ENCODE results near the gene TECPR2. TPM values are rescaled to one million over a fixed set of nuclear protein-coding genes. Genes with fewer than 3 reads are reported as not detected.

TECPR2 gene
- total and polyA plus RNA-seq, 2 of the 13 experiments (the other 11 are each of a cell fraction or from before 2014, with no cell fraction given), result 3.5 to 5.7 TPM

DNA sequence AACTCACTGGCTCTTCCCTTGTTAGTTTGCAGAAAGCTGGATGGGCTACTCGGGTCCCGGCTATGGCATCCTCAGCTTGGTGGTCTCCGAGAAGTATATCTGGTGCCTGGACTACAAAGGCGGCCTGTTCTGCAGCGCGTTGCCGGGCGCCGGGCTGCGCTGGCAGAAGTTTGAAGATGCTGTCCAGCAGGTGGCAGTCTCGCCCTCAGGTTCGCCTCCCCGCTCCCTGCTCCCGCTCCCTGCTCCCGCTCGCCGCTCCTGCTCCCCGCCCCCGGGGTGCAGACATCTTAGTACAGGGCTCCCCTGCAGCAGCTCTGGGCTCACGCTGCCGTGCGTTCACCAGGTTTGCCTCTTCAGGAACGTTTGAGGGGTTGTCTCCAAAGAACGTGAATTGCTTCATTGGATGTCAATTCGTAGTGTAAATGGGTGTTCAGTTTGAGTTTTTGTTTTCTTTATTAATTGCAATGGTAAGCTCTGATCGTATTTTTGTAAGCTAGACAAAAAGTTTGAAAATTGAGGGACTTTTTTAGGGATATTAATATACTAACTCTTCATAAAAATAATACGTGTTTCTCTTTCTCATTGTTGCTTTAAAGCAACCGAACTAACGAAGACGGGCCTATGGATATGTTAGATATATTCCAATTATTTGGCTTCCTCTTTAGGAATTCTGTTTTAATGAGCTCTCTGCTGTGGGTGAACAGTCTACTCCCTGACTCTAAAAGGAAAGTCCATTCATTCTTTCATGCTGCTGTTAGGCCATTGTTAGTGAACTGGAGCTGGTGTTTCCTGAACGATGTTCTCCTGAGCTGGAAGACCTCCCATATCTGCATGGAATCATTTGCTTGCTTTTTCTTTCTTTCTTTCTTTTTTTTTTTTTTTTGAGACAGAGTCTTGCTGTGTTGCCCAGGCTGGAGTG lies 75.5 kb downstream of the TECPR2 start (continued):
- TF ChIP-seq, protein P1, sequence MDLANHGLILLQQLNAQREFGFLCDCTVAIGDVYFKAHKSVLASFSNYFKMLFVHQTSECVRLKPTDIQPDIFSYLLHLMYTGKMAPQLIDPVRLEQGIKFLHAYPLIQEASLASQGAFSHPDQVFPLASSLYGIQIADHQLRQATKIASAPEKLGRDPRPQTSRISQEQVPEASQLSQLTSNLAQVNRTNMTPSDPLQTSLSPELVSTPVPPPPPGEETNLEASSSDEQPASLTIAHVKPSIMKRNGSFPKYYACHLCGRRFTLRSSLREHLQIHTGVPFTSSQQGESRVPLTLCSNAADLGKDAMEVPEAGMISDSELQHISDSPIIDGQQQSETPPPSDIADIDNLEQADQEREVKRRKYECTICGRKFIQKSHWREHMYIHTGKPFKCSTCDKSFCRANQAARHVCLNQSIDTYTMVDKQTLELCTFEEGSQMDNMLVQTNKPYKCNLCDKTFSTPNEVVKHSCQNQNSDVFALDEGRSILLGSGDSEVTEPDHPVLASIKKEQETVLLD (CRISPR knock-in tag; IDR thresholded peaks at IDR 0.05; ENCODE audit: low read depth), result no peak
- TF ChIP-seq ZNF256 (CRISPR knock-in tag; conservative IDR thresholded peaks at IDR 0.05), result no peak
- TF ChIP-seq NCOA5 (CRISPR knock-in tag; IDR thresholded peaks at IDR 0.05), result no peak
- TF ChIP-seq, protein P2, sequence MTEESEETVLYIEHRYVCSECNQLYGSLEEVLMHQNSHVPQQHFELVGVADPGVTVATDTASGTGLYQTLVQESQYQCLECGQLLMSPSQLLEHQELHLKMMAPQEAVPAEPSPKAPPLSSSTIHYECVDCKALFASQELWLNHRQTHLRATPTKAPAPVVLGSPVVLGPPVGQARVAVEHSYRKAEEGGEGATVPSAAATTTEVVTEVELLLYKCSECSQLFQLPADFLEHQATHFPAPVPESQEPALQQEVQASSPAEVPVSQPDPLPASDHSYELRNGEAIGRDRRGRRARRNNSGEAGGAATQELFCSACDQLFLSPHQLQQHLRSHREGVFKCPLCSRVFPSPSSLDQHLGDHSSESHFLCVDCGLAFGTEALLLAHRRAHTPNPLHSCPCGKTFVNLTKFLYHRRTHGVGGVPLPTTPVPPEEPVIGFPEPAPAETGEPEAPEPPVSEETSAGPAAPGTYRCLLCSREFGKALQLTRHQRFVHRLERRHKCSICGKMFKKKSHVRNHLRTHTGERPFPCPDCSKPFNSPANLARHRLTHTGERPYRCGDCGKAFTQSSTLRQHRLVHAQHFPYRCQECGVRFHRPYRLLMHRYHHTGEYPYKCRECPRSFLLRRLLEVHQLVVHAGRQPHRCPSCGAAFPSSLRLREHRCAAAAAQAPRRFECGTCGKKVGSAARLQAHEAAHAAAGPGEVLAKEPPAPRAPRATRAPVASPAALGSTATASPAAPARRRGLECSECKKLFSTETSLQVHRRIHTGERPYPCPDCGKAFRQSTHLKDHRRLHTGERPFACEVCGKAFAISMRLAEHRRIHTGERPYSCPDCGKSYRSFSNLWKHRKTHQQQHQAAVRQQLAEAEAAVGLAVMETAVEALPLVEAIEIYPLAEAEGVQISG (CRISPR knock-in tag; IDR thresholded peaks at IDR 0.05), result 0 out of 2 replicates have a peak, but pooled peaks have one; percentile 43
- TF ChIP-seq ZBTB7A (CRISPR knock-in tag; IDR thresholded peaks at IDR 0.05), result no peak
- no peak for TF ChIP-seq LCORL (IDR thresholded peaks at IDR 0.05)
- TF ChIP-seq LCORL (CRISPR knock-in tag; IDR thresholded peaks at IDR 0.05), result peak; percentile 32; the same call in 1 of the 2 replicates
- no peak for TF ChIP-seq ZNF629 (CRISPR knock-in tag; conservative IDR thresholded peaks at IDR 0.05)
- TF ChIP-seq SNAPC2 (CRISPR knock-in tag; IDR thresholded peaks at IDR 0.05), result no peak
- no peak for TF ChIP-seq KDM5A (IDR thresholded peaks at IDR 0.05; ENCODE audit: borderline replicate concordance, low read length)
- no peak for TF ChIP-seq MAFK (conservative IDR thresholded peaks at IDR 0.05 in 1 of 2, IDR thresholded peaks at IDR 0.05 in 1 of 2; ENCODE audit: low read length in 2 of 2)
- TF ChIP-seq, protein P3, sequence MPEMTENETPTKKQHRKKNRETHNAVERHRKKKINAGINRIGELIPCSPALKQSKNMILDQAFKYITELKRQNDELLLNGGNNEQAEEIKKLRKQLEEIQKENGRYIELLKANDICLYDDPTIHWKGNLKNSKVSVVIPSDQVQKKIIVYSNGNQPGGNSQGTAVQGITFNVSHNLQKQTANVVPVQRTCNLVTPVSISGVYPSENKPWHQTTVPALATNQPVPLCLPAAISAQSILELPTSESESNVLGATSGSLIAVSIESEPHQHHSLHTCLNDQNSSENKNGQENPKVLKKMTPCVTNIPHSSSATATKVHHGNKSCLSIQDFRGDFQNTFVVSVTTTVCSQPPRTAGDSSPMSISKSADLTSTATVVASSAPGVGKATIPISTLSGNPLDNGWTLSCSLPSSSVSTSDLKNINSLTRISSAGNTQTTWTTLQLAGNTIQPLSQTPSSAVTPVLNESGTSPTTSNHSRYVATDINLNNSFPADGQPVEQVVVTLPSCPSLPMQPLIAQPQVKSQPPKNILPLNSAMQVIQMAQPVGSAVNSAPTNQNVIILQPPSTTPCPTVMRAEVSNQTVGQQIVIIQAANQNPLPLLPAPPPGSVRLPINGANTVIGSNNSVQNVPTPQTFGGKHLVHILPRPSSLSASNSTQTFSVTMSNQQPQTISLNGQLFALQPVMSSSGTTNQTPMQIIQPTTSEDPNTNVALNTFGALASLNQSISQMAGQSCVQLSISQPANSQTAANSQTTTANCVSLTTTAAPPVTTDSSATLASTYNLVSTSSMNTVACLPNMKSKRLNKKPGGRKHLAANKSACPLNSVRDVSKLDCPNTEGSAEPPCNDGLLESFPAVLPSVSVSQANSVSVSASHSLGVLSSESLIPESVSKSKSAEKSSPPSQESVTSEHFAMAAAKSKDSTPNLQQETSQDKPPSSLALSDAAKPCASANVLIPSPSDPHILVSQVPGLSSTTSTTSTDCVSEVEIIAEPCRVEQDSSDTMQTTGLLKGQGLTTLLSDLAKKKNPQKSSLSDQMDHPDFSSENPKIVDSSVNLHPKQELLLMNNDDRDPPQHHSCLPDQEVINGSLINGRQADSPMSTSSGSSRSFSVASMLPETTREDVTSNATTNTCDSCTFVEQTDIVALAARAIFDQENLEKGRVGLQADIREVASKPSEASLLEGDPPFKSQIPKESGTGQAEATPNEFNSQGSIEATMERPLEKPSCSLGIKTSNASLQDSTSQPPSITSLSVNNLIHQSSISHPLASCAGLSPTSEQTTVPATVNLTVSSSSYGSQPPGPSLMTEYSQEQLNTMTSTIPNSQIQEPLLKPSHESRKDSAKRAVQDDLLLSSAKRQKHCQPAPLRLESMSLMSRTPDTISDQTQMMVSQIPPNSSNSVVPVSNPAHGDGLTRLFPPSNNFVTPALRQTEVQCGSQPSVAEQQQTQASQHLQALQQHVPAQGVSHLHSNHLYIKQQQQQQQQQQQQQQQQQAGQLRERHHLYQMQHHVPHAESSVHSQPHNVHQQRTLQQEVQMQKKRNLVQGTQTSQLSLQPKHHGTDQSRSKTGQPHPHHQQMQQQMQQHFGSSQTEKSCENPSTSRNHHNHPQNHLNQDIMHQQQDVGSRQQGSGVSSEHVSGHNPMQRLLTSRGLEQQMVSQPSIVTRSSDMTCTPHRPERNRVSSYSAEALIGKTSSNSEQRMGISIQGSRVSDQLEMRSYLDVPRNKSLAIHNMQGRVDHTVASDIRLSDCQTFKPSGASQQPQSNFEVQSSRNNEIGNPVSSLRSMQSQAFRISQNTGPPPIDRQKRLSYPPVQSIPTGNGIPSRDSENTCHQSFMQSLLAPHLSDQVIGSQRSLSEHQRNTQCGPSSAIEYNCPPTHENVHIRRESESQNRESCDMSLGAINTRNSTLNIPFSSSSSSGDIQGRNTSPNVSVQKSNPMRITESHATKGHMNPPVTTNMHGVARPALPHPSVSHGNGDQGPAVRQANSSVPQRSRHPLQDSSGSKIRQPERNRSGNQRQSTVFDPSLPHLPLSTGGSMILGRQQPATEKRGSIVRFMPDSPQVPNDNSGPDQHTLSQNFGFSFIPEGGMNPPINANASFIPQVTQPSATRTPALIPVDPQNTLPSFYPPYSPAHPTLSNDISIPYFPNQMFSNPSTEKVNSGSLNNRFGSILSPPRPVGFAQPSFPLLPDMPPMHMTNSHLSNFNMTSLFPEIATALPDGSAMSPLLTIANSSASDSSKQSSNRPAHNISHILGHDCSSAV (CRISPR knock-in tag; IDR thresholded peaks at IDR 0.05; ENCODE audit: borderline replicate concordance), result no peak
- no peak for TF ChIP-seq JDP2 (CRISPR knock-in tag; IDR thresholded peaks at IDR 0.05; ENCODE audit: borderline replicate concordance)
- TF ChIP-seq MED8 (CRISPR knock-in tag; IDR thresholded peaks at IDR 0.05; ENCODE audit: insufficient replicate concordance), result no peak
- no peak for TF ChIP-seq SMAD3 (CRISPR knock-in tag; IDR thresholded peaks at IDR 0.05)
